Neutrophil (primary cell): ENCODE data around the gene PCGF5.
"Not testable (repeated sequence)": the region's sequence is repeated elsewhere in the genome, so short reads cannot be mapped to it uniquely, and the experiment has no call there.

Experiments used
- H3K27ac ChIP-seq: fragments of 200-600 bp; sonication (generic); 2 replicates; pipeline ENCODE4 v1.5.1; 2016; ENCODE audit warnings: mild to moderate bottlenecking, moderate library complexity
- H3K27me3 ChIP-seq: fragments of 200-600 bp; sonication (generic); 2 replicates; pipeline ENCODE4 v1.6.0; 2016; ENCODE audit warnings: mild to moderate bottlenecking
- H3K36me3 ChIP-seq: fragments of 200-600 bp; sonication (generic); 2 replicates; pipeline ENCODE4 v1.5.1; 2017
- H3K4me1 ChIP-seq, 2 experiments: fragments of 200-600 bp in 1 of 2; sonication (generic) in 1 of 2; 1 replicate in 1 of 2; 2 replicates in 1 of 2; pipeline versions ENCODE4 v1.5.1 to v1.6.1; 2013 to 2016; ENCODE audit warnings: low read depth in 1 of 2, low read length in 1 of 2, mild to moderate bottlenecking in 1 of 2, moderate library complexity in 1 of 2; ENCODE audit not compliant: control insufficient read depth in 1 of 2, insufficient read depth in 1 of 2
- H3K4me3 ChIP-seq, 2 experiments: fragments of 200-600 bp in 1 of 2; sonication (generic) in 1 of 2; 1 replicate in 1 of 2; 2 replicates in 1 of 2; pipeline ENCODE4 v1.5.1; 2013 to 2016; ENCODE audit warnings: low read depth in 1 of 2, low read length in 1 of 2, mild to moderate bottlenecking in 1 of 2, moderate library complexity in 1 of 2
- H3K9me3 ChIP-seq: fragments of 200-600 bp; sonication (generic); 2 replicates; pipeline ENCODE4 v1.5.1; 2016
- CTCF ChIP-seq: fragments of 200-600 bp; sonication (generic); IDR thresholded peaks from 2 replicates; pipeline ENCODE4 v1.5.1; 2016; ENCODE audit warnings: antibody characterized with exemption

PCGF5 gene

DNA sequence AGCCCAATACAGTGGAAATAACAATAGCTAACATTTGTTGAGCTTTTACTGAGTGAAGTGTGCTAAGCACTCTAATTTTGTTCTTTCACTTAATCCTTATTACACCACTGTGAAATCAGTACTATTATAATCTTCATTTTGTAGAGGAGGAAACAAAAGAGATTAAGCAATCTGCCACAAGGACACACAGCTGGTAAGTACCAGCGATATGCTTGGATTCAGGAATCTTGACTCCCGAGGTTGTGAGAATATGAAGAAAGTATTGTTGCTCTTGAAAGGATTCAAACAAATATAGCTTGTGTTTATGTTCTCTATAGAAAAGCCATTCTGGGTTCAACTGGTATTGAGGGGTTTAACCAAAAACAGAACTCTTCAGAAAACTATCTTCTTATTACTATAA is 96.0 kb downstream of the PCGF5 start:
- no peaks in the 10 kb centered on the region for H3K27me3 ChIP-seq
- no peaks in the 10 kb centered on the region for H3K9me3 ChIP-seq
- no peaks in the 10 kb centered on the region for H3K4me1 ChIP-seq
- H3K36me3 ChIP-seq = no peaks in the 10 kb centered on the region
- no peak overlapping the region for H3K27ac ChIP-seq
- no peak overlapping the region for H3K4me3 ChIP-seq
- TF ChIP-seq CTCF = no peak

GRCh38 chr10:91317541-91317940 is 97.1 kb downstream of the PCGF5 start:
- Histone ChIP-seq H3K4me1 (no peaks in the 10 kb centered on the region), H3K9me3 (no peaks in the 10 kb centered on the region), H3K27me3 (no peaks in the 10 kb centered on the region), H3K27ac (no peak overlapping the region), H3K36me3 (no peaks in the 10 kb centered on the region), H3K4me3 (no peak overlapping the region)
- no peak for TF ChIP-seq CTCF

DNA sequence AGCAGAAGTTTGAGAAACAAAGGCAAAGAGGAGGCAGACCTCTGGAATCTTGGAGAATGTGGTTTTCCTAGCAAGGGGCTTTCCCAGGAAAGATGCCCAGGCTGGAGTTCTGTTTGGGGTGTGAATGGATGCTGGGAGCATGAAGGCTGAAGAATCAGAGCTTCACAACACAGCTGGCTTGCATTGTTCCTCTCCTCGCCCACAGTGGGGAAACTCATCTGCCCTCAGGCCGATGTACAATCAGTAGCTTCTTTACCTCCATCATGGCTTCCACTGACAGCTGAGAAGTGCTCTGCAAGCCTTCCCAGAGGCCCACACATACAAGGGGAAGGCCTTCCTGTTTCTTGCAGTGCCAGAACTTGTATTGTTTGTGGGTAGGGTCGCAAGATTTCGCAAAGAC is 98.9 kb downstream of the PCGF5 start:
- no peak overlapping the region for H3K4me3 ChIP-seq
- H3K27me3 ChIP-seq = no peaks in the 10 kb centered on the region
- no peaks in the 10 kb centered on the region for H3K36me3 ChIP-seq
- no peaks in the 10 kb centered on the region for H3K9me3 ChIP-seq
- H3K4me1 ChIP-seq = no peaks in the 10 kb centered on the region
- H3K27ac ChIP-seq = no peak overlapping the region
- TF ChIP-seq CTCF = no peak

DNA sequence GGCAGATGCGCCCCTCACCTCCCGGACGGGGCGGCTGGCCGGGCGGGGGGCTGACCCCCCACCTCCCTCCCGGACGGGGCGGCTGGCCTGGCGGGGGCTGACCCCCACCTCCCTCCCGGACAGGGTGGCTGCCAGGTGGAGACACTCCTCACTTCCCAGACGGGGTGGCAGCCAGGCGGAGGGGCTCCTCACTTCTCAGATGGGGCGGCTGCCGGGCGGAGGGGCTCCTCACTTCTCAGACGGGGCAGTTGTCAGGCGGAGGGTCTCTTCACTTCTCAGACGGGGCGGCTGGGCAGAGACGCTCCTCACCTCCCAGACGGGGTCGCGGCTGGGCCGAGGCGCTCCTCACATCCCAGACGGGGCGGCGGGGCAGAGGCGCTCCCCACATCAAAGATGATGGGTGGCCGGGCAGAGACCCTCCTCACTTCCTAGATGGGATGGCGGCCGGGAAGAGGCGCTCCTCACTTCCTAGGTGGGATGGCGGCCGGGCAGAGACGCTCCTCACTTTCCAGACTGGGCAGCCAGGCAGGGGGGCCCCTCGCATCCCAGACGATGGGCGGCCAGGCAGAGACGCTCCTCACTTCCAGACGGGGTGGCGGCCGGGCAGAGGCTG is 102.9 kb downstream of the PCGF5 start:
- not testable (repeated sequence) for H3K27ac ChIP-seq, H3K4me1 ChIP-seq, H3K27me3 ChIP-seq, H3K36me3 ChIP-seq, H3K9me3 ChIP-seq, H3K4me3 ChIP-seq

DNA sequence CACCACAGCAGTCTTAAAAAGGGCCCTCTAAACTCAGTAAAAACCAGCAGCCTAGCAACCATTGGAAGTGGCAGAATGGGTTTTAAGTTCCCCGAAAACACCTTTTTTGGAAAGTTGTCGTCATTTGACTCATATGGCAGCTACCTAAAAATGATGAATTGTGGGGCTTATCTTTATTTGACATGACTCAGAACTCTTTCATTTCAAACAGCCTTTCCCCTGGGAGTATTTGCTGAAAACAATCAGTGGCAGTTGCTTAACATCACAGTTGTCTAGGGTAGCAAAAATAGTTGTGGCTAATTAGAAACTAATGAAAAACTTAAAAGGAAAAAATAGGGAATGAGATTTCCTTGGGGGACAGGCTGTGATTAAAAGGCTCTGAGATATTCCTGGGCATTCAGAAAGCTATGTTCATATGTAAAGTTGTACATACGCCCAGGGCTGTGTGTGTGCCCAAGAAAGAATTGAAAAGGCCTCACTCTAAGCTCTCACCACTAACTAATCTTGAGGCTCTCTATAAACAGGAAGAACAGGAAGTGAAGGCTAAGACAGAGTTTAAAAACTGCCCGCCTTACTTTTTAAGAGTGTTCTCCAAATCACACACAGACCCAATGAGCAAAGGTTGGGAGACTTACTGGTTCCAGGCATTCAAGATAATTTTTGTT is 108.0 kb downstream of the PCGF5 start:
- H3K9me3 ChIP-seq = no peaks in the 10 kb centered on the region
- no peak overlapping the region for H3K4me3 ChIP-seq
- TF ChIP-seq CTCF = no peak
- H3K27me3 ChIP-seq = no peaks in the 10 kb centered on the region
- no peaks in the 10 kb centered on the region for H3K36me3 ChIP-seq
- no peak overlapping the region for H3K27ac ChIP-seq
- H3K4me1 ChIP-seq = no peaks in the 10 kb centered on the region
